T-helper 1 cell treated with Interleukin-12 subunit alpha and Interleukin-12 subunit beta and Interleukin-4 antibody, amounts not matched to agents 30 ng/mL and 1 ng/mL, for 36 hours (primary cell): ENCODE results near the gene ENPP3. TPM values are rescaled to one million over a fixed set of nuclear protein-coding genes. Genes with fewer than 3 reads are reported as not detected.

Source experiments
- intact Hi-C: fragments of 100-400 bp; cut with micrococcal nuclease; formaldehyde crosslinking; loops from one replicate; pipeline ENCODE4 v1.15.1; 2024
- total RNA-seq: library from RNA; stranded (reverse); gene quantifications from 2 replicates; pipeline ENCODE4 v1.2.3, GENCODE V29; 2022

The ENPP3 gene
- total RNA-seq, result 1.5 and 2.2 TPM in 2 replicates

DNA sequence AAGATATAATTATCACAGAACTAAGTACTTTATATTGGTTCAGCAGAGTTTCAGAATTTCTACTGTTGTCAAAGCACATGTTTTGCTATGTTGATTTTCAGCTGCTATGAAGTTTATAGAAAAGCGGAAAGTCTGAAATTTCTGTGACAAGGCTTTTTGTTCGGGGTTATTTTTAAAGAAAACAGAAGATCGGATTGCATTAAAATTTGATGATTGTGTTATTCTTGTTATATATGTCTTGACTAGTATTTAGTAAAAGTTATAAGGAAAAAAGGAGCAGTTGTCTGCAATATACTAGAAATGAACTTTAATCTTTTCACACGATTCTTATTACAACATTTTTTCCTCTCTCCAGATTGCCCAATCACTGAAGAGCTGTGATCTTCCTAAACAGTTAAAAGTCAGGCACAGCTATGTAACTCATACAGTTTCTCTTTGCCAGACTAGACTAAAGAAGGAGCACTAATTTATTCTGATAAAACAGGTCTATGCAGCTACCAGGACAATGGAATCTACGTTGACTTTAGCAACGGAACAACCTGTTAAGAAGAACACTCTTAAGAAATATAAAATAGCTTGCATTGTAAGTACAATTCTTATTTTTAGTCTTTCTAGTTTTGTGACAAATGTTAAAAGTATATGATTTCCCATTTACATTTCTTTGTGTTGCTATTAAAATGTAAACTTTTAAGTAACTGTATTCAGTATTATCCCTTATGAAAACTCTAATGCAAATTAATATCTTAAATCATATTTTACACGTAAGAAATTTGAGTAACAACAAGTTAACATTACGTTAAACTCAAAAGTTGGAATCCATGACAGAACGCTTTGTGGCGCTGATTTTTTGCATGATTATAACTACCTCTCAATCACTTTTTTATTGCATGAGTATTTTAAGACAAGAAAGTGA, at the start of gene ENPP3:
Gene ENPP3 (plus strand): TSS at position 423 of the 913 bp plus-strand sequence. CDS start 83 bp downstream, at position 506.
- intact Hi-C loops, result no loop called here

DNA sequence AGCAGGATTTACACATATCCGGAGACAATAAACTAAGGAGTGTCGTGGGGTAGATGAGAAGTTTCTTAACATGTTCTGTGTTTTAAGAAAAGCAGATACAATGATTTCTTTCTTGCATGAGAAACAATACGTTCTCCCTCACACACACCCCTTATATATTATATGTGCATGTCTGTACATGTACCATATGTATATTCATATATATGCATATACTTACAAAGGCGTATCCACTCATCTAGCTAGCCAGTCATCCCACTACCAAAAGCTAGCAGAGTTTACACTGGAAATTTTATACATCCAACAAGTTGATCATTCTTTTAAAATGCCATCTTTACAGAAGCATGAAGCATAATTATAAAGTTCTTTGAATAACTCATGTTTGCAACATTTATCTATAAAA, 49.2 kb upstream of the ENPP3 start:
- intact Hi-C loops, result no loop called here

DNA sequence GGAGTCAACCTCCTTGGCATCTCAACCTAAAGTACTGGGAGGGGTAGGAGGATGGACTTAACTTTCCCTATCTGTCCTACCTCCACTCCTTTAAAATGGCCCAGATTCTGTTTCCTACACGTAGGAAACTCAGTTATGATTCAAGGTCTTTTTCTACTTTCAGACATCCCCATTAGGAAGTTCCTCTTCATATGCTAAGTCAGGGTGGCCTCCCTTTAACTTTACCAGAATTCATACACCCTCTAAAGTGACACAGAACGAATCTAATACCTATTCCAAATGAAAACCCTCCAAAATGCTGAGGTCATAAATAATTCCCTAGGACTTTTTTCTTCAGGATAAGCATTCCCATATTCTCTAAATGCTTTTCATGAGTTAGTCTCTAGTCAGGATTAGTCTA, 48.5 kb upstream of the ENPP3 start:
- intact Hi-C loops, result no loop called here

DNA sequence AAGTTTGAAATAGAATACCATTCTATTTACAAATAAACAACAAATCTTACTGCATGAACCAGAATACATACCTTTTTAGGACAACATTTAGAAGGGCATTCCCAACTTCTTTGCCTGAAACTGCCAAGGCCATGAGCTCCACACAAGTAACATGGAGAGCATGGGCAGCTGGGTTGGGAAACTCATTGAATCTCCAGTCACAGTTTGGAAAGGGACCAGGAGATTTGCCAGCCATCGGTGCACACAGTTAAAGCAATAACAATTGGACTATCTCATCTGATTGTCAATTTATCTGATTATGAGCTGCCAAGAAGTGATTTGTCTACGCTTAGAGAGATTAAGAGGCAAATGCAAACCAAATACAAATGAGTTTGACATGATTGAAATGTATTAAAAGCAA, 44.2 kb upstream of the ENPP3 start:
- intact Hi-C loops, result no loop called here

DNA sequence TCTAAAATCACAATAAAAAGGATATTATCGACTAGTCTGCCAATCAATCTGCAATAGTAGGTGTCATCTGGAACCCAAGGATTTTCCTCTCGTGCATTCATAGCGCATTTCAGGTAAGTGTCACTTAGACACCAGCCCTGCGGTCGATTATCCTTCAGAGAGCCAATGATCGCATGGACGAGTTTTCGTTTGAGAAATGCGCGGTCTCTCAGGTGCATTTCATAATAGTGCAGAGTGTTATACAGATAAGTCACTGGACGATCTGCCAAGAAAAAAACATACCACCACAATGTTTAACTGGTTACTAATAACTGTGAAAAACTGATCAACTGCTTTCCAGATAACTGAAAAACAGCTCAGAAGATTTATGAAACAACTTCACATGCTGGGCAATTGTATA, 43.0 kb upstream of the ENPP3 start:
- intact Hi-C loops, result no loop called here

DNA sequence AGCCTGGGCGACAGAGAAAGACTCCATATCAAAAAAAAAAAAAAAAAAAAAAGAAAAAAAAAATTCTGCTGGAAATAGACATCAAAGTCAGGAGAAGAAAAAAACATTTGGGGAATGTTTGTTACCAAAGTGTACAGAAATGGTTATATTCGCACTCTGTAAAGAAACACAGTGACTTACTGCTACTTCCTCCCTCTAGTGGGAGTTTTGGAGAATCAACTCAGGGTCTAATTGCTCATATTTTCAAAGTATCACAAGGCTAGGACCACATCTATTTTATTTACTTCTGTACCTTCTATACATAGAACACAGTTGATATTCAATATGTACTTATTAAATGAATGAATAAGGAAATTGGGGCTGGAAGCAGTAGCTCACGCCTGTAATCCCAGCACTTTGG, 39.7 kb upstream of the ENPP3 start:
- intact Hi-C loops, result loop anchor here (1.0 to 5.0 kb wide), 4 partner anchors 78 to 712 kb away; no protein-coding TSS in a partner anchor

DNA sequence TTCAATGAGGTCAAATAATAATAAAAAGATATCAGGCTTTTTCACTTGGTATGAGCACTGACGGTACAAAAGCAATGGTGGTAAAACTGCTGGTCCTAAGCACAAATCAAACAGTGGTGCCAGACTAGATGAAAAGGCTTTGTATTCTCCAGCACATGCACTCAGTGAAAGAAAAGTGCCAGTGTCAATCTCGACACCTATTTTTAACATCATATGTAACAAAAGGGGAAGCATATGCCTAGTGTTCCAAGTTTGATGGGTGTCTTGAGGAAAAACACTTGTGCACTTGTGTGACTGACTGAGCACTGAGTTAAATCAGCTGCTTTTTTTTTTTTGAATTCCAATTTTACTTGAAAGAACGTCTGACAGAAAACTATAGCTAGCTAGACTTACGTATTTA, 36.4 kb upstream of the ENPP3 start:
- intact Hi-C loops, result no loop called here

DNA sequence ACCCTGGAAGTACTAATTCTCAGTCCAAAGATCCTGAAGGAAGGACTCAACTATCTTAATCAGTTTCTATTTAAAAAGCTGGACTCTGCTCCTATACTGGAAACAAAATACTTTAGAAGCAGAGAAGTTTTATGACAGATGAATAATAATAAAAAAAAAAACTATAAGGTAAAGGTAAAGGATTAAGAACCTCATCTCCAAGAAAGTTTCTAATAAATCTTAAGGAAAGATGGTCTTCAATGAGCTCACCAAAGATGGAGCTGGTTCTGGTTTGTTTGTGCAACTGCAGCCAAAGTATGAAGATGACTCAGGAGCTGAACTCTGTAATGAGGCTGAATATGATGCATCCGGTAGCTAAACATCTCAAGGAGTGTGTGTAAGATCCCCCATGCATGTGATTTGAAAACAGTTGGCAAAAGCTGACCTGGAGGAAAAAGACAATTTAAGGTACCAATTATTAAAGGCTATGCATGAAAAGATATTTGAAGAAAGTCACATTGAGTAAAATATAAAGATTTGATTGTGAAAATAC, 34.3 kb upstream of the ENPP3 start:
- intact Hi-C loops, result no loop called here

DNA sequence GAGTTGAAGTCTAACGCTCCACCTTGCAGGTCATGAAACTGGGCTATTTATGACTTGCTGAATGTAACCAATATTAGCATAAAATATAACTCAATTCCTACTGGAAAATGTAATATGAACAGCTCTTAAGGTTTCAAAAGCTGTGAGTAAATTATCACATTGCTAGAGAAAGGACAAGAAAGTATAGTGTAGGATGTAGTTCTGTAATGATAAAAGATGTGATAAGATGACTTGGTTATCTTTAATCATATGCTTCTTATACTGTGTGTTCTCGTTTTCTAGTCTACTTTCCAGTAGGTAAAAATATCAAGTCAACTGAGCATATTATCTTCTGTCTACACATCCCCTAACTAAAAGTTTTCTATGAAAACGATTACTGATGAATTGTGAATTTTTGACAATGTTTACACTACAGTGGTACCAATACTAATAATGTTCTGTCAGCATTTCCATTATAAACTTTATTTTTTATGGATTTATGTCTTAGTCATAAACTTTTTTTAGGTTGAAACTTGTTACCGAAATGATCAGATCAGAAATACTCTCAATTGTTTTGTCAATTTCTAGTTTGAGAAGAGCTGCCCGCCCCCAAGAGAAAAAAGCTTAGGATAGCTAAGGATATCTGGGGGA, 23.7 kb upstream of the ENPP3 start:
- intact Hi-C loops, result no loop called here

DNA sequence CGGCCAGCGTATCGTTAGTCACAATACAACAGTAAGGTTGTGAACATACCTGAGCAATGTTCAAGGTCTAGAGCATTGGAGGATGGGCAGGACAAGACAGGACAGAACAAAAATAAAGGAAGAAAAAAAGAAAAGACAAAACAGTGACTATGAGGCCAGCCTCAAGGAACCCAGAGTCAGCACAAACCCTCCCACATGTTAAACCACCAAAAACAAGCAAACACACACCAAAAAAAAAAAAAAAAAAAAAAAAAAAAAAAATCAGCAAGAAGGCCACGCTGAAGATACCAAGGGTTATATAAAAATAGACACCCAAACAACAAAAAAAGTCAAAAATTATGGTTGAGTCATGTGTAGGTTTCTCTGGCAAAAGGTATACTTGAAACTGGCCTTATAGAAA, 21.8 kb upstream of the ENPP3 start:
- intact Hi-C loops, result no loop called here

DNA sequence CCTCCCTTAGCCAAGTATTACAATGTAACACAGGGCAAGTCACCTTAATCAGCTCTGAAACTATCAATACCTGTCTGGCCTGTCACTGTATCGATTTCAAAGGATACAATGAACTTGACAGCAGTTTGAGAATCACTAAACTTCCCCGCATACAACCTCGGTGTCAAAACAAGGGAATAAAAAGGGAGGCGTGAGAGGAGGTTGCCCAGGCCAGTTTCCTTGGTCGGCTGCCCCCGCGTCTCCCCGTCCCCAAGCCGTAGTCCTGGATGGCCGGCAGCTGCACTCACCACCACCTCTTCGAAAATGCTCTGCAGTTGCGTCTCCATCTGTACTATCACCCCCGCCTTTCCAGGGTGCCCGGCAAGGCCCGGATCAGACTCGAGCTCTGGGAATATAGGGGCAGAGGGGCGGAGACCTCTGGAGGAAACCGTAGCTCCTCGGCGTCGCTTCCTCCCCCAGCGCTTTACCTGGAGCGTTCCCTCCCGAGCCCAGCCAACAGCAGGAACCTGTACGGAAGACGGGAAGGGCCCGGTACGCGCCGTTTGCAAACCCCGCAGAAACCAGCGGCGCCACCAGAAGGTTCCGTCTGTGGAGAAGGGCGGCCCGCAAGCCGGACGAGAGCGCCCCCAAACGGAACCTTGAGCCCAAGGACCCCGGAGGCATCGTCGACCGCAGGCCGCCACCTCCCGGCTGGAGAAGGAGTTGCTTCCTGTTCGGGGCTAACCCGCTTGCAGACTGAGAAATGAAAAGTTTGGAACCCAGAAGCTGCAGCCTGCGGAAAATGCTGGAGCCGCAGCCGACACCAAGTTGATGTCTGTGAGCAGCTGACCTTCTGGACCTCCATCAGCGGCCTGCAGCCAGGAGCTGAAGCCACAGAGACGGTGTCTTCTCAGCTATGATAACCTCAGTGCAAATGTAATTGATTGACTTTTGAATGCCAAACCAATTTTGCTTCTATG, 9.1 kb upstream of the ENPP3 start, which contains the start of gene MED23:
Gene MED23 (minus strand): TSS at position 519 of the 959 bp plus-strand sequence. CDS start 193 bp downstream, at position 326.
- intact Hi-C loops, result loop anchor here (1.0 to 5.0 kb wide), 18 partner anchors 12 to 1607 kb away; partner anchors contain the start of genes AKAP7, ENPP1, EPB41L2 and RPS12

DNA sequence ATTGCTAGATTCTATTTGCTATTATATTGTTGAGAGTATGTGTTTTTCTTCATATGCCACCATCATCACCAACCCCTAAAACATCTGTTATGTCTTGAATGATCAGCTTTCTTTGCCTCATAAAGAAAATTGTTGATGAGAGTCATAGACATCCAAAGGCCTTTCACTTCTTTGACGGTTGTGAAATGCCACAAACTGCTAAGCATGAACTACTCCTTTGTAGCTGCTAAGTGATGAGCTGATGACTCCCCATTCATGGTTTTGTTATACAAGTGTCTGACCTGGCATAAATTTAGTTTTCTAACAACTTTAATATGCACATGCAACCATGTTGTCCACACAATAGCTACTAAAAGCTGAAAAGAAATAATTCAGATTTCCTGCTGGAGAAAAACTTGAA, 8.4 kb upstream of the ENPP3 start:
- intact Hi-C loops, result loop anchor here (1.0 to 5.0 kb wide), 17 partner anchors 12 to 1496 kb away; partner anchors contain the start of genes AKAP7, ENPP1, EPB41L2 and RPS12

DNA sequence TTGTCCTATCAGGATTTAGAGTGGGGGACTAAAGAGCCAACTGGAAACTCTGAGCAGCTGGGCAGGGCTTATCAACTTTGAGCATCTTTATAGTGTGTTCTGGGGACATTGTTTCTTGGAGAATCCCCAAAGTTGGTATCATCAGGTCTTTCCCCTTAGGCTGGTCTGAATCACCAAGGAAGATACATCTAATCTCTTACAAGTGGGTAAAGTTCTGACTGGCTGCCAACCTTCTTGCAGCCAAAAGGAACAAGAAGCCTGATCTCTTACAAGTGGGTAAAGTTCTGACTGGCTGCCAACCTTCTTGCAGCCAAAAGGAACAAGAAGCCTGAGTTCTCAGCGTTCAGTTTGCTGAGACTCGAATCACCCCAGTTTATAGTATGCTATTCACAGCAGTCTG, 7.5 kb upstream of the ENPP3 start:
- intact Hi-C loops, result loop anchor here (2.0 to 5.0 kb wide), 8 partner anchors 58 to 1497 kb away; partner anchors contain the start of genes AKAP7, ENPP1, EPB41L2 and STX7

DNA sequence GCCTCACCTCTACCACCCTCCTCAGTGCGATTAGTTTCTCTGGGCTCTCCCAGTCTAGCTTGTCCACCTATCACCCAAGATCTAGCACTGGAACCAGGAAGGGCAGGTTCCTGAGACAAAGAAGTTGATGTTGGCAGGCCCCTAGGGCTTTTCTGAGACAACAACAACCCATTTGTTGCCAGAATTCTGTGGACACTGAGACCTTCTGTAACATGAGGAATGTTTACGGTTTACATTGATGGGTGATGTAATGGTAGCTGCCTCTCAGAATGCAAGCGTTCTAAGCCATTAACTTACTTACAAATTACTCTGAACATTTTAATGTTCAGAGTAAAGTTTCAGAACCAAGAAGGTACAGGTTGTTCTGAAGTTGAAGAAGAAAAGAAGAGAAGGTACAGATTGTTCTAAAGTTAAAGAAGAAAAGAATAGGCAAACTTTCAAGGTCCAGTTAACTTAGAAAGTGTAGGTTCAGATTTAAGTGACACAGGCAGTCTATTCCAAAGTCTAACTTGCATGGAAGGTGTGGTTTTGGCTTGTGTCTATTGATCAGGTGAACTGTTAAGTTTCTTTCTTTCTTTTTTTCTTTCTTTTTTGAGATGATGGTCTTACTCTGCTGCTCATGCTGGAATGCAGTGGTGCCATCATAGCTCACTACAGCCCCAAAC, 5.3 kb upstream of the ENPP3 start:
- intact Hi-C loops, result no loop called here

DNA sequence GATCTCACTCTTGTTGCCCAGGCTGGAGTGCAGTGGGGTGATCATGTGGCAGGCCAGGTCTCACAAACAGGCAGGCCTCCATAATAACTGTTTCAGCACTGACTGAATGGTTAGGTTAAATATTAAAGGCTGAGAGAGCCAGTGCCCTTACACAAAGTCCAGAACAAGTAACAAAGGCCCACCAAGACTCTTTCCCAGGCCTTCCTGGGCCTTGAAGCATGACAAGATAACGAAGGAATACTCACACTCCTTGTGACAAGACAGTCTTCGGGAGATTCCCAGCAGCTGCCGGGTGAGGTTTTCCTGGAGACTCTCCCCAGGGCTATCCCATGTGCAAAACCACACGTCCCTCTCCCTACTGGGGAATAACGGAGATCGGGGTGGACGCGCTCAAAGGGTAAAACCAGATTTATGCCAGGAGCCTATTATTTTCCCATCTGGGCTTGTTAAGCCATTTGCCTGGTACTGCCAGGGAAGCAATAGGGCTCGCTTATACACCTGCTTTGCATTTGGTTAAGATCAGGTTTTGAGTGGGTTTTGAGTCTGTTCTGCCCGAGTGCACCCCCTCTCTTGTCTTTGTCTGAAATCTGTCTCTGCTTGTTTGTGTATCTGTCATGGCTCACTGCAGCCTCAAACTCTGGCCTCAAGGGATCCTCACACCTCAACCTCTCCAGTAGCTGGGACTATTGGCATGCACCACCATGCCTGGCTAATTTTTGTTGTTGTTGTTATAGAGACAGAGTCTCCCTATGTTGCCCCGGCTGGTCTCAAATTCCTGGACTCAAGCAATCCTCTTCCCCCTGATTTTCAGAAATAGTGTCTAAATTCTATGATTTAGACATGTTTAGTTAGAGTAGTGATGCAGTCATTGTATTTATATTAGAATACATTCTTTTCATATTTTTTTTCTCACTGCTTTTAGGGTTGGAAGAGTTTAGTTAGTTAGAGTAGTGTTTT, 1.4 kb upstream of the ENPP3 start:
- intact Hi-C loops, result no loop called here

DNA sequence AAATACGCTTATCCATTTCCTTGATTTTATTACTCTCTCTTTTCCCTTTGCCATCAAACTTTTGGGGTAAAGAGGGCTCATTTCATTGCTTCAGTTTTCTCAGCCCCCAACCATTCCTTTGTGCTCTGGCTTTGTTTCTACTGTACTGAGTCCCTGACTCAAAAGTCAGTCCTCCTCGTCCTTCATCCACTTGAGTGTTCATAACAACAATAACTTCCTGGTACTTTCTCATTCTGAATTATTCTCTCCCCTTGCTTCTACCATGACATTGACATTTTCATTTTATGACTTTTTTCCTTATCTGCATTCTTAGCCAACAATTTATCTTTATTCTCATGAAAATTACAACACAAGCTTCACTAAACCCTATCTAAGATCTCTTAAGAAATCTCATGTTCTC, 911 bp downstream of the ENPP3 start:
- intact Hi-C loops, result no loop called here

DNA sequence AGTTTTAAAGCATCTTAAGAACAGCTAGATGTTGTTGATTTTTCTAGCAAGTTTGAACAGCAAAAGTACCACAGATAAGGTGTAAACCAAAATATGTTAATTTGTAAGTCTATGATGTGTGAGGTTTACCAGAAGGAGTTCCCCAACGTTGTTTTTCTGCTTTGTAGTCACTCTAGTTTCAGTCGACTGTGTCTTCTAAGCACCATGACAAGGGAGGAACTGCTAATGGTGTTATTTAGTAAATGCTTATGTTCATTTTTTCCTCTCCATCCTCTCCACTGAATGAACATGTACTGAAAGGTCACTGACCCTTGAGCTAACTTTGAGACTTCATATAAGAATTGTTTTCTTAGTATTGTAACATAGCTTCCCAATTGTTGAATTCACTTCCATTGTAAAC, 3.0 kb downstream of the ENPP3 start:
- intact Hi-C loops, result loop anchor here (1.0 kb wide), 2 partner anchors 12 to 43 kb away; partner anchors contain the start of gene MED23

DNA sequence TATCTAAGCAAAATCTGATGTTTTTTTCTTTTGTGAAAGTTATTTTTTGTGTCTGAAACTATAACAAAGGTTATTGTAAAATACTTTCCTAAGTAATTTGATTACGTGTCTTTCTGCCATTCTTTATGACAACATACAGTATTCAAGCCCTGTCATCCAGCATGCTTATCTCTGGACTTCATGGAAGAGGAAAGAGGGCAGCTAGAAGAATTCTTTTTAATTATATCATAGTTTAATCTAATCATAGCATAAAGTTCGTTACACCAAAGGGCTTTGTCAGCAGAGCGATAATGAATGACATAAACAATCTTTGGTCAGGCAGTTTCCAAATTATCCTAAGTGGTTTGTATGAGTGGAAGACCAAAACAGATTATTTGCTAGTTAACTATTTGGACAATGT, 3.5 kb downstream of the ENPP3 start:
- intact Hi-C loops, result loop anchor here (1.0 kb wide), 2 partner anchors 12 to 43 kb away; partner anchors contain the start of gene MED23

DNA sequence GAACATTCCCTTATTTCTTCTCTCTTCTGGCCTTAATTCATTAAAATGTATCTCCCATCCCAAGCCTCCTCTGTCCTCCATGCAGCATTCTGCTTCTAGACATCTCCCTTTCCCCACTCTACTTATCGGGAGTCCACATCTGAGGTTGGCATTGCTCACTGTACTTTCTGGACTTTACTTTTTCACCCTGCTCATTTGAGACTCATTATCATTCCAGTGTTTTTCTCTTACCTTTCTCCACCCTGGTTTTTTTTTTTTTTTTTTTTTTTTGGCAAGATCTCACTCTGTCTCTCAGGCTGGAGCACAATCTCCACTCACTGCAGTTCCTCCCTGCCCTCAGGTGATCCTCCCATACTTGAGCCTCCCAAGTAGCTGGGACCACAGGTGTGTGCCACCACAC, 4.5 kb downstream of the ENPP3 start:
- intact Hi-C loops, result no loop called here
